SK-N-MC (cell line): Measurements from ENCODE around the gene ACTC1.

Experiments
- EZH2 ChIP-seq: fragments of 200-600 bp; sonication (generic); IDR thresholded peaks from one replicate; pipeline ENCODE4 v1.6.1; 2017; ENCODE audit warnings: antibody characterized with exemption
- POLR2AphosphoS5 ChIP-seq: IDR thresholded peaks from 2 replicates; pipeline ENCODE4 v1.6.1; 2012; ENCODE audit warnings: mild to moderate bottlenecking, low read depth, low read length, borderline replicate concordance

- no peak for TF ChIP-seq POLR2AphosphoS5
- TF ChIP-seq EZH2: no peak
Observed at GRCh38 chr15:34757262-34757661, 38.1 kb downstream of the ACTC1 start.
